Measurements from ENCODE around the gene CDH4.

DNA sequence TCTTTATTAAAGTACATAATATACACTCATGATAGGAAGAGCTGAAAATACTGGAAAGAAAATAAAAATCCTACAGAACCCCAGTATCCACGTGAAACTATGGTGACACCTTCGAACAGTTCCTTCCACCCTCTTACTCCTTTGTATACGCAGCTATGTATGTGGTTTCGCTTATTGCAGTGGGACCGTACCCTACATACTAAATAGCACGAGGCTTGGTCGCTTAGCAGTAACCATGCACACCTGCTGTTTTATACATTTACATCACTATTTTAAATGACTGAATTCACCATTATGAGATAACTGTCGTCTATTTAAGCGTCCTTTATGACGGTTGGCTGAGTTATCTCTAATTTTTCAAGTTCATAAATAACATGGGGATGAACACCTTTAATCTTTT is 400.1 kb downstream of the CDH4 start:
- no peak for TF ChIP-seq CTCF (IDR thresholded peaks at IDR 0.05)
- no peak for TF ChIP-seq POLR2AphosphoS5 (IDR thresholded peaks at IDR 0.05)
- TF ChIP-seq POLR2A (IDR thresholded peaks at IDR 0.05), result no peak

Measured in prostate gland (tissue), 2 donors.